Esophagus squamous epithelium (tissue), 4 donors: Measurements from ENCODE around the gene DCAF6.

Experiments used
- CTCF ChIP-seq, 6 experiments: fragments of 450-650 bp in 4 of 6; fragments of 200-600 bp in 2 of 6; sonication (generic) in 2 of 6; IDR thresholded peaks; one replicate each; pipeline ENCODE4 v1.5.1; 2016 to 2019; ENCODE audit warnings: antibody characterized with exemption in 6 of 6, mild to moderate bottlenecking in 4 of 6, moderate library complexity in 4 of 6
- POLR2A ChIP-seq, 4 donors: fragments of 450-650 bp; IDR thresholded peaks; one replicate each; pipeline ENCODE4 v1.6.1; 2017; ENCODE audit warnings: antibody characterized with exemption in 4 of 4, mild to moderate bottlenecking in 4 of 4, moderate library complexity in 3 of 4

GRCh38 chr1:167973832-167974231 lies 37.3 kb downstream of the DCAF6 start:
- TF ChIP-seq CTCF (IDR thresholded peaks at IDR 0.05) (no peak), POLR2A (IDR thresholded peaks at IDR 0.05) (no peak)
